Astrocyte of the spinal cord (primary cell): ENCODE measurements around the gene RELL1.

Source experiments
- DNase-seq: peaks from one replicate; pipeline ENCODE4 v3.0.0; 2011; ENCODE audit warnings: low read depth, low spot score
- H3K4me3 ChIP-seq: 2 replicates; pipeline ENCODE4 v1.5.1; 2011; ENCODE audit warnings: low read depth, mild to moderate bottlenecking, low read length, moderate library complexity
- in situ Hi-C: cut with HindIII; loops from 2 replicates; pipeline ENCODE4 v1.10.0; 2017; ENCODE audit warnings: low sequenced_read_pairs
- TF ChIP-seq, protein P1 (sequence below): IDR thresholded peaks from 2 replicates; pipeline ENCODE4 v1.5.1; 2012; ENCODE audit warnings: low read depth, mild to moderate bottlenecking, low read length, inconsistent platforms

The RELL1 gene

DNA sequence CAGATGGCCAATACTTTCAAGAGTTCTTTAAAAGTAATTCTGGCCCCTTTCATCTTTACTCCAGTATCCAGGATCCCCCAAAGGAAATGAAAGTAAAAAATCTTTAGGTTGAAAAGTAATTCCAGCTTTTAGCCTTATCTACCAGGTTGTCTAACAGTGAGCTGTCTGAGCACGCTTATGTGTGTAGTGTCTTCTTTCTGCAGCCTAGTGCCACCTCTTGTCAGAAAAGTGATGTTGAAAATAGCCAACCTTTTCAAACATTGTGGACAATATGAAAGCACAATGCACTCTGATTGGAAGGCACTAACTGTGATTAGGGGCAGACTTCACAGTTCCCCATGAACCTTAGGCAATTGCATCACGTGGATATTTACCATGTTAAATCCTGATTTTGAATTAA is 92.1 kb downstream of the RELL1 start:
- no peak for DNase-seq
- H3K4me3 ChIP-seq: no peak overlapping the region
- TF ChIP-seq, protein P1, sequence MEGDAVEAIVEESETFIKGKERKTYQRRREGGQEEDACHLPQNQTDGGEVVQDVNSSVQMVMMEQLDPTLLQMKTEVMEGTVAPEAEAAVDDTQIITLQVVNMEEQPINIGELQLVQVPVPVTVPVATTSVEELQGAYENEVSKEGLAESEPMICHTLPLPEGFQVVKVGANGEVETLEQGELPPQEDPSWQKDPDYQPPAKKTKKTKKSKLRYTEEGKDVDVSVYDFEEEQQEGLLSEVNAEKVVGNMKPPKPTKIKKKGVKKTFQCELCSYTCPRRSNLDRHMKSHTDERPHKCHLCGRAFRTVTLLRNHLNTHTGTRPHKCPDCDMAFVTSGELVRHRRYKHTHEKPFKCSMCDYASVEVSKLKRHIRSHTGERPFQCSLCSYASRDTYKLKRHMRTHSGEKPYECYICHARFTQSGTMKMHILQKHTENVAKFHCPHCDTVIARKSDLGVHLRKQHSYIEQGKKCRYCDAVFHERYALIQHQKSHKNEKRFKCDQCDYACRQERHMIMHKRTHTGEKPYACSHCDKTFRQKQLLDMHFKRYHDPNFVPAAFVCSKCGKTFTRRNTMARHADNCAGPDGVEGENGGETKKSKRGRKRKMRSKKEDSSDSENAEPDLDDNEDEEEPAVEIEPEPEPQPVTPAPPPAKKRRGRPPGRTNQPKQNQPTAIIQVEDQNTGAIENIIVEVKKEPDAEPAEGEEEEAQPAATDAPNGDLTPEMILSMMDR: no peak
- in situ Hi-C loops: no loop called here

DNA sequence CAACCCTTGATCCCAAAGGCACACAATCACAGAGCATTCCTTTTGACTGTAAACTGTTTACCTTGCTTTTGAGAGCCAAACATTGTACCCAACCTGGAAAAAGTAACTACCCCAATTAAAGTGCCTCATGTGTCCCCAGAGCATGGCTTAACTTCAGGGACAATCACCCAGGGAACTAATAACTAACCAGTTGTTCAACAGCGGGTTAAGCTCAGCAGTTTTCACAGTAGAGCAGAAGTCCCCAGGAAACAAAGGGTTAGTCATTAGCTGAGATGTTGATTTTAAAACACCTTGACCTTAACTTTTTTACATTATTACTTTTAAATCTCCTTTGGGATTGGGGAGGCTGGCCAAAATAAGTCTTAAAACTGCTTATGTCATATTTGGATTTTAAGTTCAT is 94.8 kb downstream of the RELL1 start:
- H3K4me3 ChIP-seq: no peak overlapping the region
- no peak for DNase-seq
- TF ChIP-seq, protein P1: no peak
- in situ Hi-C loops: no loop called here

DNA sequence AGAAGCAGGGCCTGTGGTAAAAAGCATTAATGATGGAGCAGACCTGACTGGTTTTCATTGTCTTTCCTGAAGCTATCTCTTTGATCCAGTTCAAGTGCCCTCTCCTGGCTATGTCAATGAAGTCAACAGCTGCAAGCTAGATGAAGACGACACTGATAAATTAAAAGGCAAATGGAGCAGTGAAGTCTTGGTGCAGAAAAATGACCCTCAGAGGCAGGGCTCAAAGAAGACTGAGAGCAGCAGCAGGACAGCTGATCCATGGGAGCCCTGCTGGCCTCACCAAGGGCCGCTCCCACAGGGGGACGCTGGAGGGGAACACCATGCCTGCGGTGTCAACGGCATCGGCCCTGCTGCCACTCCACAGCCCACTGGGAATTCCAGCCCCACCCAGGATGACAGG is 96.2 kb downstream of the RELL1 start:
- in situ Hi-C loops: no loop called here
- no peak for DNase-seq
- TF ChIP-seq, protein P1: no peak
- H3K4me3 ChIP-seq: no peak overlapping the region

DNA sequence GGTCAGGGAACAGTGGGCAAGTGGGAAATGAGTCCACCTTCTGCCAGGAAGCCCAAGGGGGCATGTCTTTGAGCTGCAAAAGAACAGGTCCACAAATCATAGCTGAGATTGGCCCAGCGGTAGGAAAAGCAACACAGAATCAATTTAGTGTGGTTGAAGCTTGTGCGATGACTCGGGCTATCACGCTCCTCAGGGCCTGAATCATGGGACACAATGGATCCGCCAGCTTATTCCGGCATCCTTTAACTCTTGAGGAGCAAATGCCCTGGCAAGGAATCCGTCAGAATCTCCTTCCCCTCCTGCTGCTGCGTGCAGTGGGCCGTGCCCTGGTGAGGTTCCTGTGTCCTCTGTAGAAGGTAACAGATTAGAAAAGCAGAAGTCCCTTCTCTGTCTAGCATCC is 98.0 kb downstream of the RELL1 start:
- DNase-seq: no peak
- TF ChIP-seq, protein P1: no peak
- H3K4me3 ChIP-seq: no peak overlapping the region
- in situ Hi-C loops: no loop called here

DNA sequence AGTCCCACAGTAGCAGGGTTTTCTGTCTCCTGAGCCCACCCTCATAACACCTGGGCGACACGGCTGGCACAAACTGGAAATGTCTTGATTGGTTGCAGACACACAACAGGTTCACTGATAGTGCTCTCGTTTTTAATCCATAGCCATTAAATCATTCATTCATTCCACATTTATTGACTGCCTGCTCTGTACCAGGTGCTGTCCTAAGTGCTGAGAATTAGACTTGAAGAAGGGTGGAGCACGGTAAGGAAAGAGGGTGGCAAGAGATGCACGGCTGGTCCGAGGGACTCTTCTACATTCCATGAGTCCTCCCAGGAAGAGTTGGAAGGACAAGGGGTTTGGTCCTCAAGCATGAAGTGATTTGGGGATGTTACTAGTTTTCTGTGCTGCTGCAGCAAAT is 100.0 kb downstream of the RELL1 start:
- in situ Hi-C loops: no loop called here
- DNase-seq: no peak
- no peak overlapping the region for H3K4me3 ChIP-seq
- TF ChIP-seq, protein P1: no peak

DNA sequence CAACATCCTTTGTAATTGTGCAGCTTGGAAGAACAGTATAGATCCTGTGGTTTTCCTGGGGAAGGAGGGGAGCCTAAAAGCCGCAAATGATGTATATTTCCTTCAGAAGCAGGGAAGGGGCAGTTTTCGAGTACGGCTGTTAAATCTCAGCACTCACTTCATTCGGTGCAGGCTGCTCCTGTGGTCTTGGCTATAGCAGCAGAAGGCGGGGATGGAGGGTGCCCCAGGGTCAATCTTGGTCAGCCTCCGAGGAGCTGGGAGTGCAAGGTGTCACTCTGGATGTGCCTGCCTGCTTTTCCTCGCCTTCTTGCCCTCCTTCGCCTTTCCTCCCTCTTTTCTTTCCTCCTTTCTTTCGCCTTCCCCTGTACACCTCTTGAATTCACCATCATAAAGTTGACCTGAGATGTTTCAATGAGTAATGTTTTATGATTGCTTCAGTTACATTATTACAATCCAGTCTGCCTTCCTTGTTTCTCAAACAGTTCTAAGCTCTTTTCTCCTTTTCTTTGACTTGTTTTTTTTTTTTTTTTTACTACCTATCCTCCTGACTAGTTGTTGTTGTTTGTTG is 101.6 kb downstream of the RELL1 start:
- no peak overlapping the region for H3K4me3 ChIP-seq
- in situ Hi-C loops: no loop called here

More for the DNA sequence above, 101.6 kb downstream of the RELL1 start:
- no peak for DNase-seq
- TF ChIP-seq, protein P1: no peak
